Stimulated activated CD8-positive, alpha-beta memory T cell treated with anti-CD3 and anti-CD28 coated beads, Interleukin-7, amount 100 ng/mL, for 48 hours (primary cell): ENCODE results near the gene SFT2D3.

ENCODE experiments used
- DNase-seq, 2 donors: peaks; one replicate each; pipeline ENCODE4 v3.0.0-alpha.2; 2020; ENCODE audit warnings: low read depth in 1 of 2; ENCODE audit errors: extremely low read depth in 1 of 2

Gene SFT2D3

GRCh38 chr2:127664065-127664894, 37.0 kb upstream of the SFT2D3 start:
- no peak for DNase-seq

GRCh38 chr2:127664895-127665225, 36.4 kb upstream of the SFT2D3 start:
- no peak for DNase-seq

GRCh38 chr2:127665267-127665893, 35.9 kb upstream of the SFT2D3 start:
- no peak for DNase-seq

- no peak for DNase-seq
These were observed 32.2 kb upstream of the SFT2D3 start for GRCh38 chr2:127669056-127669455.

- DNase-seq, result no peak
These were observed 31.0 kb upstream of the SFT2D3 start for GRCh38 chr2:127670055-127670956.

GRCh38 chr2:127670957-127671290, 30.4 kb upstream of the SFT2D3 start:
- no peak for DNase-seq

- no peak for DNase-seq
These were observed 29.6 kb upstream of the SFT2D3 start for GRCh38 chr2:127671557-127672302.

GRCh38 chr2:127672341-127673224, 28.7 kb upstream of the SFT2D3 start:
- no peak for DNase-seq

- DNase-seq, result no peak
These were observed 27.8 kb upstream of the SFT2D3 start for GRCh38 chr2:127673291-127674069.

GRCh38 chr2:127674241-127675209, 26.8 kb upstream of the SFT2D3 start:
- no peak for DNase-seq

- DNase-seq, result no peak
These were observed 25.7 kb upstream of the SFT2D3 start, which contains the start of gene LIMS2 for GRCh38 chr2:127675331-127676261. Gene LIMS2, minus strand, starts transcription at chr2:127675530. Its CDS starts 506 bp downstream, at chr2:127675024.

GRCh38 chr2:127676906-127677305, 24.4 kb upstream of the SFT2D3 start:
- no peak for DNase-seq

GRCh38 chr2:127678531-127678930, 22.8 kb upstream of the SFT2D3 start:
- no peak for DNase-seq

GRCh38 chr2:127678991-127679390, 22.3 kb upstream of the SFT2D3 start:
- DNase-seq, result no peak

- DNase-seq, result no peak
These were observed 21.5 kb upstream of the SFT2D3 start for GRCh38 chr2:127679680-127680361.

GRCh38 chr2:127680706-127681287, 20.5 kb upstream of the SFT2D3 start:
- DNase-seq, result no peak
